H9 (cell line): ENCODE data around the gene OGDH. TPM values are rescaled to one million over a fixed set of nuclear protein-coding genes. Genes with fewer than 3 reads are reported as not detected.

ENCODE experiments used
- DNase-seq: peaks from one replicate; pipeline ENCODE4 v3.0.0-alpha.2; 2017
- H2AFZ ChIP-seq: one replicate; pipeline ENCODE4 v1.6.1; 2013; ENCODE audit warnings: mild to moderate bottlenecking, low read length, control low read depth, moderate library complexity
- H2AK5ac ChIP-seq: 2 replicates; pipeline ENCODE4 v1.6.1; 2013; ENCODE audit warnings: low read length, control low read depth, mixed read lengths; ENCODE audit not compliant: insufficient read length
- H2BK120ac ChIP-seq: one replicate; pipeline ENCODE4 v1.6.1; 2013; ENCODE audit warnings: low read depth, mild to moderate bottlenecking, low read length, control low read depth, inconsistent platforms; ENCODE audit not compliant: poor library complexity, severe bottlenecking
- H2BK12ac ChIP-seq: 2 replicates; pipeline ENCODE4 v1.6.1; 2013; ENCODE audit warnings: low read length, control low read depth, mixed read lengths, low read depth; ENCODE audit not compliant: insufficient read length
- H2BK15ac ChIP-seq: 2 replicates; pipeline ENCODE4 v1.6.1; 2013; ENCODE audit warnings: low read depth, low read length, control low read depth
- H2BK20ac ChIP-seq: one replicate; pipeline ENCODE4 v1.6.1; 2013; ENCODE audit warnings: low read depth, mild to moderate bottlenecking, low read length, control low read depth, inconsistent platforms; ENCODE audit not compliant: poor library complexity, severe bottlenecking
- H2BK5ac ChIP-seq: 2 replicates; pipeline ENCODE4 v1.6.1; 2013; ENCODE audit warnings: low read length, control low read depth, mixed read lengths; ENCODE audit not compliant: insufficient read length
- H3K14ac ChIP-seq: 2 replicates; pipeline ENCODE4 v1.6.1; 2013; ENCODE audit warnings: low read length, control low read depth; ENCODE audit not compliant: insufficient read depth
- H3K18ac ChIP-seq: 2 replicates; pipeline ENCODE4 v1.6.1; 2013; ENCODE audit warnings: low read depth, mild to moderate bottlenecking, mixed read lengths, low read length, control low read depth; ENCODE audit not compliant: insufficient read length
- H3K23ac ChIP-seq: 2 replicates; pipeline ENCODE4 v1.6.1; 2013; ENCODE audit warnings: low read length, control low read depth, mixed read lengths, low read depth; ENCODE audit not compliant: insufficient read length
- H3K23me2 ChIP-seq: 2 replicates; pipeline ENCODE4 v1.6.1; 2013; ENCODE audit warnings: low read depth, mild to moderate bottlenecking, mixed read lengths, low read length, control low read depth; ENCODE audit not compliant: insufficient read length, poor library complexity, severe bottlenecking
- H3K27ac ChIP-seq: 2 replicates; pipeline ENCODE4 v1.5.1; 2013; ENCODE audit warnings: low read length, control low read depth, mixed read lengths, low read depth; ENCODE audit not compliant: insufficient read length
- H3K27me3 ChIP-seq: 2 replicates; pipeline ENCODE4 v1.6.1; 2013; ENCODE audit warnings: low read length, control low read depth, inconsistent platforms; ENCODE audit not compliant: insufficient read depth
- H3K4ac ChIP-seq: 2 replicates; pipeline ENCODE4 v1.6.1; 2013; ENCODE audit warnings: low read depth, mild to moderate bottlenecking, control low read depth, inconsistent platforms, low read length, moderate library complexity
- H3K4me1 ChIP-seq: 2 replicates; pipeline ENCODE4 v1.6.1; 2013; ENCODE audit warnings: low read length, control low read depth, inconsistent platforms; ENCODE audit not compliant: insufficient read depth
- H3K4me2 ChIP-seq: 2 replicates; pipeline ENCODE4 v1.6.1; 2013; ENCODE audit warnings: low read length, control low read depth, mixed read lengths; ENCODE audit not compliant: insufficient read length, insufficient read depth
- H3K56ac ChIP-seq: 2 replicates; pipeline ENCODE4 v1.6.1; 2013; ENCODE audit warnings: low read depth, mild to moderate bottlenecking, mixed read lengths, low read length, control low read depth; ENCODE audit not compliant: insufficient read length
- H3K79me1 ChIP-seq: 2 replicates; pipeline ENCODE4 v1.6.1; 2013; ENCODE audit warnings: low read depth, mild to moderate bottlenecking, moderate library complexity, low read length, control low read depth, inconsistent platforms; ENCODE audit not compliant: insufficient read depth, poor library complexity, severe bottlenecking
- H3K79me2 ChIP-seq: 2 replicates; pipeline ENCODE4 v1.6.1; 2013; ENCODE audit warnings: low read length, control low read depth, inconsistent platforms; ENCODE audit not compliant: insufficient read depth
- H3K9ac ChIP-seq: 2 replicates; pipeline ENCODE4 v1.6.1; 2013; ENCODE audit warnings: low read length, control low read depth, mixed read lengths; ENCODE audit not compliant: insufficient read length; ENCODE audit errors: extremely low read depth
- H3K9me3 ChIP-seq: one replicate; pipeline ENCODE4 v1.6.1; 2013; ENCODE audit warnings: low read depth, low read length, inconsistent platforms; ENCODE audit not compliant: control insufficient read depth
- H3T11ph ChIP-seq: one replicate; pipeline ENCODE4 v1.6.1; 2013; ENCODE audit warnings: mild to moderate bottlenecking, low read length, control low read depth, inconsistent platforms
- H4K20me1 ChIP-seq: one replicate; pipeline ENCODE4 v1.6.1; 2013; ENCODE audit not compliant: control insufficient read depth, insufficient read length, insufficient read depth
- H4K5ac ChIP-seq: 2 replicates; pipeline ENCODE4 v1.6.1; 2013; ENCODE audit warnings: low read depth, mild to moderate bottlenecking, mixed read lengths, low read length, control low read depth; ENCODE audit not compliant: insufficient read length
- H4K8ac ChIP-seq: replicated peaks from 2 replicates; pipeline ENCODE4 v1.6.1; 2013; ENCODE audit warnings: low read length, control low read depth, mixed read lengths, low read depth; ENCODE audit not compliant: insufficient read length
- H4K91ac ChIP-seq: 2 replicates; pipeline ENCODE4 v1.6.1; 2013; ENCODE audit warnings: low read depth, mild to moderate bottlenecking, moderate library complexity, mixed read lengths, low read length, control low read depth; ENCODE audit not compliant: insufficient read length
- H3K27ac Mint-ChIP-seq, 3 experiments: 2 replicates in 2 of 3; 3 replicates in 1 of 3; pipeline ENCODE4 v1.8.0; 2020 to 2021; ENCODE audit warnings: mixed read lengths in 3 of 3, mild to moderate bottlenecking in 1 of 3, moderate library complexity in 1 of 3
- H3K27me3 Mint-ChIP-seq: 2 replicates; pipeline ENCODE4 v1.8.0; 2021; ENCODE audit warnings: low read depth, mild to moderate bottlenecking, moderate library complexity, mixed read lengths
- H3K36me3 Mint-ChIP-seq, 3 experiments: 2 replicates in 2 of 3; 3 replicates in 1 of 3; pipeline ENCODE4 v1.8.0; 2020 to 2021; ENCODE audit warnings: low read depth in 3 of 3, mixed read lengths in 3 of 3; ENCODE audit not compliant: insufficient read depth in 1 of 3
- H3K4me1 Mint-ChIP-seq, 2 experiments: 2 replicates each; pipeline ENCODE4 v1.8.0; 2020; ENCODE audit warnings: mixed read lengths in 2 of 2
- H3K4me3 Mint-ChIP-seq, 2 experiments: 2 replicates in 1 of 2; 3 replicates in 1 of 2; pipeline ENCODE4 v1.8.0; 2020 to 2021; ENCODE audit warnings: mild to moderate bottlenecking in 2 of 2, mixed read lengths in 2 of 2, moderate library complexity in 1 of 2
- H3K9me3 Mint-ChIP-seq, 2 experiments: 2 replicates in 1 of 2; 3 replicates in 1 of 2; pipeline ENCODE4 v1.8.0; 2020; ENCODE audit warnings: mild to moderate bottlenecking in 2 of 2, mixed read lengths in 2 of 2, moderate library complexity in 1 of 2
- CTCF ChIP-seq: fragments of 200-600 bp; sonication (generic); conservative IDR thresholded peaks from 3 replicates; pipeline ENCODE4 v1.8.0; 2021; ENCODE audit warnings: antibody characterized with exemption, mild to moderate bottlenecking
- WGBS: extraction: QIAGEN DNeasy Blood & Tissue Kit; methylation state at CpG from one replicate; pipeline ENCODE4 v1.1.7; 2013; ENCODE audit warnings: missing lambda C conversion rate, low lambda C conversion rate, mixed read lengths; ENCODE audit not compliant: insufficient read length; ENCODE audit errors: extremely low coverage; 5-methylcytosine and 5-hydroxymethylcytosine counted together
- total RNA-seq: library from RNA; stranded (reverse); gene quantifications from 2 replicates; pipeline ENCODE4 v1.2.1, GENCODE V29; 2021

The OGDH gene
- total RNA-seq, 1 experiment from 2014 or later = 77.3 TPM

DNA sequence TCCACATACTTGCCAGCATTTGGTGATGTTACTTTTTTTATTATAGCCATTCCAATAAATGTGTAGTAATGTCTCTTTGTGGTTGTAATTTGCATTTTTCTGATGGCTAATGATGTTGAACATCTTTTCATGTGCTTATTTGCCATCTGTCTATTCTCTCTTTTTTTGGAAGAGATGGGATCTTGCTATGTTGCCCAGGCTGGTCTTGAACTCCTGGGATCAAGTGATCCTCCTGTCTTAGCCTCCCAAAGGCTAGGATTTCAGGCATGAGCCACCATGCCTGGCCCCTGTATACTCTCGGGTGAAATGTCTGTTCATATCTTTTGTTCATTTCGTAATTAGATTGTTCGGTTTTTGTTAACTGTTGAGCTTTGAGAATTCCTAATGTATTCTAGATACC, 3.4 kb downstream of the OGDH start:
- Histone ChIP-seq H3K79me1 (peaks cover 3% of the 10 kb centered on the region), H4K91ac (no peak overlapping the region), H3K14ac (no peak overlapping the region), H4K20me1 (no peaks in the 10 kb centered on the region), H2BK20ac (no peak overlapping the region), H2AFZ (no peak overlapping the region), H2AK5ac (no peak overlapping the region), H2BK15ac (no peak overlapping the region), H3K9me3 (no peaks in the 10 kb centered on the region), H4K8ac (no peak overlapping the region), H3K27ac (no peak overlapping the region), H3K23ac (no peak overlapping the region), H3K9ac (no peak overlapping the region), H3K4me1 (no peaks in the 10 kb centered on the region; the same call in 1 of the 2 replicates), H3K56ac (no peak overlapping the region), H3K18ac (no peak overlapping the region), H3K4ac (no peak overlapping the region), H3K27me3 (no peaks in the 10 kb centered on the region), H3K23me2 (peaks cover 4% of the 10 kb centered on the region), H3K4me2 (no peak overlapping the region), H2BK12ac (no peak overlapping the region), H4K5ac (no peak overlapping the region), H3T11ph (no peak overlapping the region), H3K79me2 (peaks cover 21% of the 10 kb centered on the region; the same call in 1 of the 2 replicates), H2BK5ac (no peak overlapping the region), H2BK120ac (no peak overlapping the region)
- no peaks in the 10 kb centered on the region for H3K27me3 Mint-ChIP-seq
- no peak for DNase-seq
- no peaks in the 10 kb centered on the region; a peak in 1 of 5 replicates for H3K9me3 Mint-ChIP-seq
- H3K36me3 Mint-ChIP-seq = peaks cover 4 to 11% (median 10%) of the 10 kb centered on the region in 3 experiments
- H3K27ac Mint-ChIP-seq = no peak overlapping the region; a peak in 1 of 7 replicates
- WGBS = no CpG with 5 or more reads among the region's 3 CpGs
- H3K4me3 Mint-ChIP-seq = peak overlapping the region in 1 of 2 experiments; percentile 20; a peak in 2 of 5 replicates
- no peak for TF ChIP-seq CTCF
- H3K4me1 Mint-ChIP-seq = peaks cover 14 to 23% of the 10 kb centered on the region in 2 experiments
